Measurements from ENCODE around the gene PHACTR3.
"Not testable (repeated sequence)": the region's sequence is repeated elsewhere in the genome, so short reads cannot be mapped to it uniquely, and the experiment has no call there.

Gene PHACTR3
- total RNA-seq, result 0 to 0.06 reads per million in 2 experiments

- DNase-seq (ENCODE audit: low read depth), result no peak
These were observed at the start of gene PHACTR3 for GRCh38 chr20:59603781-59604541. PHACTR3 (plus strand) TSS chr20:59604540; CDS start chr20:59605015, 475 bp downstream.

GRCh38 chr20:59557733-59558529 is 46.4 kb upstream of the PHACTR3 start:
- not testable (repeated sequence) for DNase-seq (ENCODE audit: low read depth)

GRCh38 chr20:59559024-59559817 is 45.1 kb upstream of the PHACTR3 start:
- no peak for DNase-seq (ENCODE audit: low read depth)

GRCh38 chr20:59559863-59560262 is 44.5 kb upstream of the PHACTR3 start:
- DNase-seq (ENCODE audit: low read depth), result no peak

- no peak for DNase-seq (ENCODE audit: low read depth)
These were observed 43.6 kb upstream of the PHACTR3 start for GRCh38 chr20:59560588-59561227.

- DNase-seq (ENCODE audit: low read depth), result no peak
These were observed 43.1 kb upstream of the PHACTR3 start for GRCh38 chr20:59561228-59561605.

- no peak for DNase-seq (ENCODE audit: low read depth)
These were observed 42.6 kb upstream of the PHACTR3 start for GRCh38 chr20:59561614-59562277.

- DNase-seq (ENCODE audit: low read depth), result no peak
These were observed 40.2 kb upstream of the PHACTR3 start for GRCh38 chr20:59564171-59564570.

GRCh38 chr20:59564943-59565342 is 39.4 kb upstream of the PHACTR3 start:
- DNase-seq (ENCODE audit: low read depth), result no peak

- no peak for DNase-seq (ENCODE audit: low read depth)
These were observed 38.4 kb upstream of the PHACTR3 start for GRCh38 chr20:59565768-59566461.

- no peak for DNase-seq (ENCODE audit: low read depth)
These were observed 37.5 kb upstream of the PHACTR3 start for GRCh38 chr20:59566631-59567524.

GRCh38 chr20:59567585-59568508 is 36.5 kb upstream of the PHACTR3 start:
- DNase-seq (ENCODE audit: low read depth), result no peak

- DNase-seq (ENCODE audit: low read depth), result no peak
These were observed 35.8 kb upstream of the PHACTR3 start for GRCh38 chr20:59568509-59569024.

- no peak for DNase-seq (ENCODE audit: low read depth)
These were observed 35.0 kb upstream of the PHACTR3 start for GRCh38 chr20:59569305-59569704.

- DNase-seq (ENCODE audit: low read depth), result no peak
These were observed 33.2 kb upstream of the PHACTR3 start for GRCh38 chr20:59571151-59571550.

GRCh38 chr20:59571551-59572314 is 32.6 kb upstream of the PHACTR3 start:
- peak; percentile 20 for DNase-seq (ENCODE audit: low read depth)

GRCh38 chr20:59572515-59572914 is 31.8 kb upstream of the PHACTR3 start:
- no peak for DNase-seq (ENCODE audit: low read depth)

All from T follicular helper cell (primary cell).